OCI-LY3 (cell line): Measurements from ENCODE around the gene RIPPLY1.
A peak's percentile ranks its signal among the peaks of the same experiment; 100 is the strongest.

Experiments
- H2AFZ ChIP-seq: fragments of 200-600, 300-600 bp; shearing (Covaris generic); 2 replicates; pipeline ENCODE4 v1.6.0; 2014; ENCODE audit warnings: antibody characterized with exemption, low read depth, low read length
- H3K27ac ChIP-seq: fragments of 200-600, 300-600 bp; sonication (generic); 2 replicates; pipeline ENCODE4 v1.5.1; 2014; ENCODE audit warnings: mild to moderate bottlenecking, low read length, moderate library complexity, mixed read lengths
- H3K27me3 ChIP-seq: fragments of 200-600, 300-600 bp; sonication (generic); 2 replicates; pipeline ENCODE4 v1.6.1; 2014; ENCODE audit warnings: low read depth, low read length, mixed read lengths
- H3K36me3 ChIP-seq: fragments of 200-600, 300-600 bp; sonication (generic); replicated peaks from 2 replicates; pipeline ENCODE3; 2014; ENCODE audit warnings: low read depth, low read length, mixed read lengths
- H3K4me1 ChIP-seq: fragments of 300-600, 200-600 bp; sonication (generic); 2 replicates; pipeline ENCODE4 v1.6.1; 2014; ENCODE audit warnings: low read length, mixed read lengths
- H3K4me2 ChIP-seq: fragments of 200-600, 300-600 bp; sonication (generic); 2 replicates; pipeline ENCODE4 v1.6.1; 2014; ENCODE audit warnings: low read length, mixed read lengths
- H3K4me3 ChIP-seq: fragments of 300-600, 200-600 bp; sonication (generic); 2 replicates; pipeline ENCODE4 v1.5.1; 2014; ENCODE audit warnings: antibody characterized with exemption, mild to moderate bottlenecking, low read length, moderate library complexity
- H3K79me2 ChIP-seq: fragments of 300-600, 200-600 bp; shearing (Covaris generic); 2 replicates; pipeline ENCODE4 v1.6.1; 2014; ENCODE audit warnings: mild to moderate bottlenecking, low read length, mixed read lengths
- H3K9ac ChIP-seq: fragments of 300-600, 200-600 bp; shearing (Covaris generic); 2 replicates; pipeline ENCODE4 v1.6.0; 2014; ENCODE audit warnings: mild to moderate bottlenecking, low read length, moderate library complexity
- H3K9me3 ChIP-seq: fragments of 200-600, 300-600 bp; shearing (Covaris generic); 2 replicates; pipeline ENCODE4 v1.6.1; 2014; ENCODE audit warnings: low read length, mixed read lengths; ENCODE audit not compliant: insufficient read depth
- H4K20me1 ChIP-seq: fragments of 200-600, 300-600 bp; sonication (generic); 2 replicates; pipeline ENCODE4 v1.6.1; 2016; ENCODE audit warnings: low read length, mixed read lengths; ENCODE audit not compliant: insufficient read depth
- CTCF ChIP-seq: fragments of 200-600, 300-600 bp; sonication (generic); IDR thresholded peaks from 2 replicates; pipeline ENCODE4 v1.5.1; 2014; ENCODE audit warnings: antibody characterized with exemption, low read length, low read depth
- EZH2phosphoT487 ChIP-seq: fragments of 200-600 bp; shearing (Covaris generic); IDR thresholded peaks from 2 replicates; pipeline ENCODE4 v1.6.1; 2018; ENCODE audit warnings: antibody characterized with exemption, mixed run types, low read depth

The RIPPLY1 gene

GRCh38 chrX:106894978-106895452 is 8.1 kb downstream of the RIPPLY1 start:
- Histone ChIP-seq H3K27ac (no peak overlapping the region), H2AFZ (no peak overlapping the region)

GRCh38 chrX:106894392-106894909 is 8.7 kb downstream of the RIPPLY1 start:
- Histone ChIP-seq H3K9ac (no peak overlapping the region), H3K36me3 (no peaks in the 10 kb centered on the region), H3K79me2 (no peaks in the 10 kb centered on the region), H3K27me3 (no peaks in the 10 kb centered on the region), H3K4me3 (no peak overlapping the region), H2AFZ (peak overlapping the region; percentile 47; the same call in 1 of the 2 replicates), H3K4me1 (no peaks in the 10 kb centered on the region), H3K4me2 (peak overlapping the region; percentile 31; the same call in 1 of the 2 replicates), H3K9me3 (no peaks in the 10 kb centered on the region), H4K20me1 (no peaks in the 10 kb centered on the region), H3K27ac (no peak overlapping the region)
- TF ChIP-seq CTCF = peak; percentile 73
- no peak for TF ChIP-seq EZH2phosphoT487

More at GRCh38 chrX:106894978-106895452, 8.1 kb downstream of the RIPPLY1 start:
- no peaks in the 10 kb centered on the region for H3K9me3 ChIP-seq
- H3K79me2 ChIP-seq = no peaks in the 10 kb centered on the region
- H3K4me3 ChIP-seq = no peak overlapping the region
- no peaks in the 10 kb centered on the region for H3K27me3 ChIP-seq
- H3K4me2 ChIP-seq = no peak overlapping the region
- TF ChIP-seq CTCF (no peak), EZH2phosphoT487 (no peak)
- H4K20me1 ChIP-seq = no peaks in the 10 kb centered on the region
- H3K9ac ChIP-seq = no peak overlapping the region
- H3K36me3 ChIP-seq = no peaks in the 10 kb centered on the region
- no peaks in the 10 kb centered on the region for H3K4me1 ChIP-seq

- Histone ChIP-seq H2AFZ (no peak overlapping the region), H3K4me2 (no peak overlapping the region), H3K36me3 (no peaks in the 10 kb centered on the region), H3K27ac (no peak overlapping the region), H3K79me2 (no peaks in the 10 kb centered on the region), H3K4me1 (no peaks in the 10 kb centered on the region), H3K9me3 (no peaks in the 10 kb centered on the region), H3K9ac (no peak overlapping the region), H3K27me3 (no peaks in the 10 kb centered on the region), H3K4me3 (no peak overlapping the region), H4K20me1 (no peaks in the 10 kb centered on the region)
- TF ChIP-seq CTCF = no peak
- TF ChIP-seq EZH2phosphoT487 = no peak
Measured at GRCh38 chrX:106891762-106892460, 11.2 kb downstream of the RIPPLY1 start.

GRCh38 chrX:106889468-106889867 is 13.7 kb downstream of the RIPPLY1 start:
- H3K4me1 ChIP-seq = no peaks in the 10 kb centered on the region
- H3K79me2 ChIP-seq = no peaks in the 10 kb centered on the region
- no peak overlapping the region for H3K27ac ChIP-seq
- TF ChIP-seq EZH2phosphoT487 = no peak
- TF ChIP-seq CTCF = no peak
- no peak overlapping the region for H2AFZ ChIP-seq
- no peaks in the 10 kb centered on the region for H3K9me3 ChIP-seq
- no peaks in the 10 kb centered on the region for H3K36me3 ChIP-seq
- no peak overlapping the region for H3K4me2 ChIP-seq
- H4K20me1 ChIP-seq = no peaks in the 10 kb centered on the region
- H3K4me3 ChIP-seq = no peak overlapping the region
- H3K9ac ChIP-seq = no peak overlapping the region
- H3K27me3 ChIP-seq = no peaks in the 10 kb centered on the region
